Prostate gland (tissue), 2 donors: ENCODE measurements around the gene CD52.

ENCODE experiments used
- POLR2AphosphoS5 ChIP-seq: sonication (generic); formaldehyde crosslinking; IDR thresholded peaks from one replicate; pipeline ENCODE4 v1.6.1; 2017; ENCODE audit warnings: antibody characterized with exemption
- TF ChIP-seq, protein P1 (sequence below), 4 experiments: fragments of 200-600 bp in 2 of 4; fragments of 450-650 bp in 2 of 4; sonication (generic) in 2 of 4; IDR thresholded peaks; 1 replicate in 3 of 4; 2 replicates in 1 of 4; pipeline ENCODE4 v1.5.1; 2016 to 2019; ENCODE audit warnings: antibody characterized with exemption in 4 of 4, mild to moderate bottlenecking in 2 of 4, moderate library complexity in 2 of 4

DNA sequence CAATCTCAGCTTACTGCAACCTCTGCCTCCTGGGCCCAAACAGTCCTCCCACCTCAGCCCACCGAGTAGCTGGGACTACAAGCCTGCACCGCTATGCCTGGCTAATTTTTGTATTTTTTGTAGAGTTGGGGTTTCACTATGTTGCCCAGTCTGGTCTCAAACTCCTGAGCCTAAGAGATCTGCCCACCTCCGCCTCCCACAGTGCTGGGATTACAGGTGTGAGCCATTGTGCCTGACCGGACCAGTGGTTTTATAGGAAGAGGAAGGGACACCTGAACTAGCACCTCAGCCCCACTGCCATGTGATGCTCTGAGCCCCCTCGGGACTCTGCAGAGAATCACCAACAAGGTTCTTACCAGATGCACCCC is 32.1 kb downstream of the CD52 start:
- TF ChIP-seq, protein P1, sequence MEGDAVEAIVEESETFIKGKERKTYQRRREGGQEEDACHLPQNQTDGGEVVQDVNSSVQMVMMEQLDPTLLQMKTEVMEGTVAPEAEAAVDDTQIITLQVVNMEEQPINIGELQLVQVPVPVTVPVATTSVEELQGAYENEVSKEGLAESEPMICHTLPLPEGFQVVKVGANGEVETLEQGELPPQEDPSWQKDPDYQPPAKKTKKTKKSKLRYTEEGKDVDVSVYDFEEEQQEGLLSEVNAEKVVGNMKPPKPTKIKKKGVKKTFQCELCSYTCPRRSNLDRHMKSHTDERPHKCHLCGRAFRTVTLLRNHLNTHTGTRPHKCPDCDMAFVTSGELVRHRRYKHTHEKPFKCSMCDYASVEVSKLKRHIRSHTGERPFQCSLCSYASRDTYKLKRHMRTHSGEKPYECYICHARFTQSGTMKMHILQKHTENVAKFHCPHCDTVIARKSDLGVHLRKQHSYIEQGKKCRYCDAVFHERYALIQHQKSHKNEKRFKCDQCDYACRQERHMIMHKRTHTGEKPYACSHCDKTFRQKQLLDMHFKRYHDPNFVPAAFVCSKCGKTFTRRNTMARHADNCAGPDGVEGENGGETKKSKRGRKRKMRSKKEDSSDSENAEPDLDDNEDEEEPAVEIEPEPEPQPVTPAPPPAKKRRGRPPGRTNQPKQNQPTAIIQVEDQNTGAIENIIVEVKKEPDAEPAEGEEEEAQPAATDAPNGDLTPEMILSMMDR (IDR thresholded peaks at IDR 0.05) = no peak
- no peak for TF ChIP-seq POLR2AphosphoS5
